Lung (tissue), 12 donors: ENCODE measurements around the gene ALDH2. TPM values are rescaled to one million over a fixed set of nuclear protein-coding genes. Genes with fewer than 3 reads are reported as not detected.

ENCODE experiments used
- ATAC-seq: fragments of 200-7000 bp; cut with Tn5 transposase; one replicate; pipeline ENCODE4 v1.9.1; 2020; ENCODE audit warnings: moderate number of reproducible peaks; ENCODE audit not compliant: insufficient read depth, low FRiP score
- DNase-seq, 3 donors: peaks; one replicate each; pipeline ENCODE4 v3.0.0-alpha.2; 2013 to 2017
- H3K27ac ChIP-seq, 2 donors: one replicate each; pipeline ENCODE4 v1.5.1; 2013; ENCODE audit warnings: mild to moderate bottlenecking in 2 of 2, moderate library complexity in 2 of 2, control low read depth in 1 of 2, inconsistent platforms in 1 of 2, low read depth in 1 of 2, low read length in 1 of 2
- H3K27me3 ChIP-seq, 3 donors: one replicate each; pipeline ENCODE4 v1.5.1; 2013; ENCODE audit warnings: low read length in 2 of 3; ENCODE audit not compliant: control insufficient read depth in 3 of 3, insufficient read depth in 3 of 3
- H3K36me3 ChIP-seq, 4 donors: one replicate each; pipeline ENCODE4 v1.5.1; 2013; ENCODE audit warnings: low read length in 4 of 4, mild to moderate bottlenecking in 1 of 4, moderate library complexity in 1 of 4; ENCODE audit not compliant: control insufficient read depth in 4 of 4, insufficient read depth in 4 of 4
- H3K4me1 ChIP-seq, 5 donors: one replicate each; pipeline ENCODE4 v1.5.1; 2013; ENCODE audit warnings: low read length in 5 of 5, mild to moderate bottlenecking in 2 of 5, moderate library complexity in 1 of 5; ENCODE audit not compliant: control insufficient read depth in 5 of 5, insufficient read depth in 5 of 5
- H3K4me3 ChIP-seq: one replicate; pipeline ENCODE4 v1.5.1; 2013; ENCODE audit warnings: mild to moderate bottlenecking, control low read depth, moderate library complexity
- H3K9ac ChIP-seq, 2 donors: one replicate each; pipeline ENCODE4 v1.5.1; 2013; ENCODE audit warnings: low read length in 2 of 2, control low read depth in 1 of 2; ENCODE audit not compliant: insufficient read depth in 1 of 2
- H3K9me3 ChIP-seq, 4 donors: one replicate each; pipeline ENCODE4 v1.5.1; 2013; ENCODE audit warnings: low read length in 3 of 4, mild to moderate bottlenecking in 1 of 4, moderate library complexity in 1 of 4; ENCODE audit not compliant: control insufficient read depth in 4 of 4, insufficient read depth in 3 of 4
- WGBS, 2 donors: extraction: QIAGEN DNeasy Blood & Tissue Kit; methylation state at CpG; one replicate each; pipeline ENCODE4 v1.1.7; 2013; 5-methylcytosine and 5-hydroxymethylcytosine counted together
- polyA plus RNA-seq, 2 donors: library from polyadenylated mRNA; stranded (reverse); fragments of 200-250 nt; gene quantifications; one replicate each; pipeline ENCODE4 v1.2.1, GENCODE V29; 2013
- total RNA-seq, 2 donors: library from RNA; depleted of rRNA in 1 of 2; stranded (reverse); fragments of >200 nt in 1 of 2; gene quantifications; one replicate each; pipeline ENCODE4 v1.2.1, GENCODE V29; 2014 to 2021
- TF ChIP-seq, protein P1 (sequence below): IDR thresholded peaks from 2 replicates; pipeline ENCODE4 v1.5.1; 2012; ENCODE audit warnings: mild to moderate bottlenecking; ENCODE audit errors: control extremely low read depth, extremely low read depth
- donor health status: control.
- donor health status: control.
- donor health status: Bipolar disorder and iron deficiency.
- donor health status: healthy.
- donor health status: DM: yes; HTN: yes; CAD: no.

Gene ALDH2
- total and polyA plus RNA-seq, 4 donors: 48.5 to 324 (median 158) TPM

DNA sequence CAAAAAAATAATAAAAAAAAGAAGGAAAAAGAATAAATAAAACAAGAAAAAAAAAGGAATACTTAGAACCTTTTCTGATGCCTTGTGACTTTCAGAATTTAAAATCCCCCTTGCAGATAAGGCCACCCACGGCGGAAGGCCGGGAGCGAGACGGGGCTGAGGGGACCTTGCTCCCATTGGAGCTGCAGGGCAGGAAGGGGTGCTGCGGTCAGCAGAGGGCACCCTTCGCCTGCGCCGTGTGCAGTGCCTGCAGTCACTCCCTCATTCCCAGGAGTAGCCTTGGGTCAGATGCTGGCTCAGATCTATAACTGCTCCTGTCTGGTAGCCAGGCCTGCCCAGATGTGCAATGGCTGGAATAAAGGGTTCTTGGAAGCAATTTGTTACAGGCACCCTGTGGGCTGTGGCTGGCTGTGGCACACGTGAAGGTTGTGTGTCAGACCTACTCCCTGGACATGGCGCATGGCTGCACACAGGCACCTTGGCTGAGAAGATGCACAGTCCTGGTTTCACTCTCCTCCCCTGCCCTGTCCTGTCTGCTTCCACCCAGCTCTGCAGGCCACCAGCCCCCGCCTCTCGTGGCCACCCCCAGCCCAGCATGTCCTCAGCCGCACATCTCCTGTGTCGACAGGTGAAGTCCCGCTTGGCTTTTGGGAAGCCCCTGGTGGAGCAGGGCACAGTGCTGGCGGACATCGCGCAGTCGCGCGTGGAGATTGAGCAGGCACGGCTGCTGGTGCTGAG, 13.4 kb upstream of the ALDH2 start:
- H3K36me3 ChIP-seq: peaks cover 0 to 22% (median 6%) of the 10 kb centered on the region in 4 donors
- H3K9me3 ChIP-seq: no peaks in the 10 kb centered on the region
- no peak overlapping the region for H3K4me3 ChIP-seq
- TF ChIP-seq, protein P1, sequence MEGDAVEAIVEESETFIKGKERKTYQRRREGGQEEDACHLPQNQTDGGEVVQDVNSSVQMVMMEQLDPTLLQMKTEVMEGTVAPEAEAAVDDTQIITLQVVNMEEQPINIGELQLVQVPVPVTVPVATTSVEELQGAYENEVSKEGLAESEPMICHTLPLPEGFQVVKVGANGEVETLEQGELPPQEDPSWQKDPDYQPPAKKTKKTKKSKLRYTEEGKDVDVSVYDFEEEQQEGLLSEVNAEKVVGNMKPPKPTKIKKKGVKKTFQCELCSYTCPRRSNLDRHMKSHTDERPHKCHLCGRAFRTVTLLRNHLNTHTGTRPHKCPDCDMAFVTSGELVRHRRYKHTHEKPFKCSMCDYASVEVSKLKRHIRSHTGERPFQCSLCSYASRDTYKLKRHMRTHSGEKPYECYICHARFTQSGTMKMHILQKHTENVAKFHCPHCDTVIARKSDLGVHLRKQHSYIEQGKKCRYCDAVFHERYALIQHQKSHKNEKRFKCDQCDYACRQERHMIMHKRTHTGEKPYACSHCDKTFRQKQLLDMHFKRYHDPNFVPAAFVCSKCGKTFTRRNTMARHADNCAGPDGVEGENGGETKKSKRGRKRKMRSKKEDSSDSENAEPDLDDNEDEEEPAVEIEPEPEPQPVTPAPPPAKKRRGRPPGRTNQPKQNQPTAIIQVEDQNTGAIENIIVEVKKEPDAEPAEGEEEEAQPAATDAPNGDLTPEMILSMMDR: peak; percentile 68
- DNase-seq: peak; percentile 61 to 80 (median 65)
- H3K9ac ChIP-seq: no peak overlapping the region
- no peaks in the 10 kb centered on the region for H3K27me3 ChIP-seq
- 69 to 79% methylated on average over 23 of the region's 23 CpGs for WGBS, 2 donors
- ATAC-seq: peak; percentile 68
- H3K4me1 ChIP-seq: peaks cover 0 to 16% (median 11%) of the 10 kb centered on the region in 5 donors
- H3K27ac ChIP-seq: peak overlapping the region in 1 of 2 donors; percentile 16

DNA sequence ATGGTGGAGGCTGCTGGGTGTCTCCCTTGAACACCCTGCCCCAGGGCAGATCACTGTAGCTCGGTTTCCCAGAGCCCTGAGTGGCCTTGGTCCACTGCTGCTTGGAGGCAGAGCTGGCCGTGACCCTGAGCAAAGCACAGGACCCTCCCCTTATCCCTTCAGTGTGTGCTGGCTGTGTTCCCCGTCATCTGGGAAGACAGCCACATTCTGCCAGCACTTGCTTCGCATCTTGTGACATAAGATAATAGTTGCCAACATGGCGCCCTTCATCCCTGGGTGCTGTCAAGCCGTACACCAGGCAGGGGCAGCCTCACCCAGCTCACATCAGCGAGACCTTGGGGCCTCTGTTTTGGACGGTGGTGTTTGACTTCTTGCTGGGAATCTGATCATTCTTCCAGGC, 12.1 kb upstream of the ALDH2 start:
- H3K9ac ChIP-seq: no peak overlapping the region
- H3K36me3 ChIP-seq: peaks cover 0 to 16% (median 4%) of the 10 kb centered on the region in 4 donors
- ATAC-seq (no peak), DNase-seq (no peak)
- 84 to 89% methylated on average over 8 of the region's 8 CpGs for WGBS, 2 donors
- no peaks in the 10 kb centered on the region for H3K27me3 ChIP-seq
- H3K27ac ChIP-seq: peak overlapping the region in 1 of 2 donors; percentile 42
- no peaks in the 10 kb centered on the region for H3K9me3 ChIP-seq
- H3K4me1 ChIP-seq: peaks cover 0 to 20% (median 11%) of the 10 kb centered on the region in 5 donors
- no peak overlapping the region for H3K4me3 ChIP-seq
- TF ChIP-seq, protein P1: no peak

DNA sequence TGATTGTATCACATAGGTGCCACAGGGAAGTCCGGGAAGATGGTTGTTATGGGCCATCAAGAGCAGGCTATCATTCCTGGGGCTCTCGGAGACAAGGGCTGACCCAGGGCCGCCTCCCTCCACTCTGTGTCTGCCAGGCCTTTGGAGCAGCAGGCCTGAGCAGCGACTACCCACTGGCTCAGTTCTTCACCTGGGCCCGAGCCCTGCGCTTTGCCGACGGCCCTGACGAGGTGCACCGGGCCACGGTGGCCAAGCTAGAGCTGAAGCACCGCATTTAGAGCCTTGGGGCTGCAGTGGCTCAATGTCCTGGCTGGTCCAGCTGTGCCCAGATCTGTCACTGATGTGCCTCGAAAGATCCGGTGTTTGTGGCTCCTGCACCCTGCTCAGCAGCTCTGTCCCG, 10.5 kb upstream of the ALDH2 start:
- Histone ChIP-seq H3K36me3 (peaks cover 0 to 16% (median 4%) of the 10 kb centered on the region in 4 donors), H3K27me3 (no peaks in the 10 kb centered on the region), H3K4me3 (no peak overlapping the region), H3K27ac (peak overlapping the region in 1 of 2 donors; percentile 8), H3K4me1 (peaks cover 0 to 20% (median 11%) of the 10 kb centered on the region in 5 donors), H3K9ac (no peak overlapping the region), H3K9me3 (no peaks in the 10 kb centered on the region)
- 94% methylated on average over 15 of the region's 15 CpGs for WGBS, 2 donors
- no peak for ATAC-seq
- TF ChIP-seq, protein P1: no peak
- no peak for DNase-seq
